NT2/D1 (cell line): ENCODE results near the gene GLDN.

Source experiments
- SUZ12 ChIP-seq: IDR thresholded peaks from 2 replicates; pipeline ENCODE4 v1.6.1; 2011; ENCODE audit not compliant: insufficient read length, insufficient read depth; ENCODE audit errors: extremely low read depth
- YY1 ChIP-seq: IDR thresholded peaks from 2 replicates; pipeline ENCODE4 v1.6.1; 2011; ENCODE audit not compliant: insufficient read length, insufficient read depth
- ZNF274 ChIP-seq: IDR thresholded peaks from 2 replicates; pipeline ENCODE4 v1.6.1; 2011; ENCODE audit warnings: mild to moderate bottlenecking, low read depth, low read length

DNA sequence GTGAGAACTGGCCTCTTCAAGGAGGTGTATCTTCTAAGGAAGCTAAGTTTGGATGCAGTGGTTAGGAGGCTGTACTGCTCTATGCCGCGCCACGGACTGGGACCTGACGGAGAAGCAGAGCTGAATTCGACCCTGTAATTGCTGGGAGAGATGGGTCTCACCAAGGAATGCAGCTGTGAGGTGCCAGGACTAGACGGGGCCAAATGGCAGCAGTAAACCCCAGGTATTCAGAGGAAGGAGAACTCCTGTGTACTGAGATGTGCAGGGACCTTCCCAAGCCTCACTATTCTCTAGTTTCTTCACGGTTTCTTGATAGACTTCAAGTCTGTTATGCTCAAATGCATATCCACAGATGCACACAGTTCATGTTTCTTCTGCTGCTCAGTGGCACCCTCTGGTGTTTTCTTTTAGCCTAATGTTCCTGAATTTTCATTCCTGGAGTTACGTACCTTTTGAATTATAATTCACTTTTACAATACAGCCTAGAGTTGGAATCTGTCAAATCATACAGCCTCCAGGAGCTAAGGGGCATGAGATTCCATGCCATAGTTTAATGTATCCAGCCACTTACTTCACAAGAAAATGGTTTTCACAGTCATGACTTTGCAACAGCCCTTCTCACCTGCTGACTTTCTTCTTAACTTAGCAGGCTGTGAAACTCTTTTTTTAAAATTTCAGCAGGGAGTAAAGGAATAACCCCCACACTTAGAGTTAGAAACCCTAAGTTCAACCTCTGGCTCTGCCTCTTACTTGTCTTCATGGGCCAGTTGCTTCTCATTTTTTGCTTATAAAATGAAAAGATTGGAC is 61.8 kb downstream of the GLDN start:
- no peak for TF ChIP-seq YY1
- no peak for TF ChIP-seq SUZ12
- no peak for TF ChIP-seq ZNF274
